A673 (cell line): Measurements from ENCODE around the gene SPACA7.

ENCODE experiments used
- CTCF ChIP-seq: fragments of 300-800, 200-600 bp; sonication (generic); conservative IDR thresholded peaks from 2 replicates; pipeline ENCODE4 v1.5.1; 2017; ENCODE audit warnings: low read depth, mild to moderate bottlenecking, antibody characterized with exemption, low read length, moderate library complexity, mixed read lengths
- EZH2 ChIP-seq: fragments of 200-600 bp; sonication (generic); IDR thresholded peaks from 2 replicates; pipeline ENCODE4 v1.6.1; 2017; ENCODE audit warnings: borderline replicate concordance, low read depth, mild to moderate bottlenecking, mixed read lengths, antibody characterized with exemption, low read length; ENCODE audit not compliant: poor library complexity, severe bottlenecking

GRCh38 chr13:112453207-112453829, 77.2 kb downstream of the SPACA7 start:
- TF ChIP-seq CTCF, result no peak
- TF ChIP-seq EZH2, result no peak
